ENCODE data around the gene CRYGS.

DNA sequence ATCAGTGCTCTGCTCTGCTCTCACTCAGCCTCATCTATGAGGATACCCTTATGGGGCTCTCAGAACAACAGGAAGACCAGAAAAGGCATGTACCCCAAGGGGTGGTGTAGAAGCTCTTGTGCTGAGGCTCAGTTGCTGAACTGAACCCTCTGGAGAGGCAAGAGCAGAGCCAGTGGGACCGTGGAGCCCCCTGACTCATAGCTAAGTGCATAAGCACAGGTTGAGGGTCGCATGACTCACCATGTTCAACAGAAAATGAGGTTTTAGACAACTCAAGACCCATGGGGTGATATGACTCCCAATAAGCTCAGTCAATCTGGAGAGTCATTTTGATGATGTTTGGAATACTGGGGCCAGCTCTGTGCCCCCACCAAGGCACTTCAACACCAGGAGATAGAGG lies 37.3 kb downstream of the CRYGS start:
- TF ChIP-seq SIN3A (IDR thresholded peaks at IDR 0.05; ENCODE audit: borderline replicate concordance, low read depth, low read length), result no peak
- no peak for TF ChIP-seq CHD2 (IDR thresholded peaks at IDR 0.05; ENCODE audit: low read length, partially characterized antibody)
